Measurements from ENCODE around the gene KY. TPM values are rescaled to one million over a fixed set of nuclear protein-coding genes. Genes with fewer than 3 reads are reported as not detected.

Gene KY
- total RNA-seq, 1 experiment from 2014 or later: not detected

DNA sequence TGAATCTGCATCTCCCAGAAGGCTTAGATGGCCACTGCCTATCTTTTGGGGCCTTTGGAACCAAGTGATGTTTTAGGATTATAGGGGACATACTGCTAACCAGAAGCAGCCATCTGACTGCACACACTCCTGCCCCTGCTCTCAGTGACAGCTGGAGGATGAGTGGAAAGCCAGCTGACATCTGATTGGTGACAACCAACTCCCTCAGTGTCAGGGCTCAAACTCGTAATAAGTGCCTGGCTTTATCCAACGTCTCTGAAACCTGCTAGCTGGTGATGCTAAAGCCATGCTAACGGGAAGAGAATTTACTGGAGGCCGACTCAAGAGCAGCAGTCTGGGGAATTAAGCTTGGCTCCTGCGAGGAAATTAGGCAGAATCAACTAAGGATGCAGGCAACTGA lies 35.1 kb downstream of the KY start:
- no peak for DNase-seq (ENCODE audit: low spot score)
- Histone ChIP-seq H3K27ac (ENCODE audit: low read depth, low read length, poor library complexity, severe bottlenecking) (no peak overlapping the region), H3K36me3 (ENCODE audit: insufficient read depth, low read length, poor library complexity, severe bottlenecking) (no peaks in the 10 kb centered on the region), H3K27me3 (replicated peaks; ENCODE audit: insufficient read depth, low read depth, low read length, poor library complexity) (no peaks in the 10 kb centered on the region), H3K4me3 (ENCODE audit: low read depth, low read length, poor library complexity, severe bottlenecking) (no peak overlapping the region), H3K4me1 (ENCODE audit: insufficient read depth, low read length, poor library complexity, severe bottlenecking) (no peaks in the 10 kb centered on the region), H3K9me3 (ENCODE audit: low read depth, low read length, poor library complexity, severe bottlenecking) (no peaks in the 10 kb centered on the region)
- ChIA-PET CTCF (no interaction called here), POLR2A (ENCODE audit: low non-redundant PET) (no interaction called here)
- intact Hi-C loops (cut with micrococcal nuclease; ENCODE audit: unreplicated experiment): no loop called here
- no peak for TF ChIP-seq CTCF (conservative IDR thresholded peaks at IDR 0.05; ENCODE audit: low read depth, low read length)
- no peak for TF ChIP-seq EZH2 (IDR thresholded peaks at IDR 0.05; ENCODE audit: borderline replicate concordance, low read depth, low read length, poor library complexity, severe bottlenecking)
- no TSS peak for BruUV-seq (replicated peaks)

DNA sequence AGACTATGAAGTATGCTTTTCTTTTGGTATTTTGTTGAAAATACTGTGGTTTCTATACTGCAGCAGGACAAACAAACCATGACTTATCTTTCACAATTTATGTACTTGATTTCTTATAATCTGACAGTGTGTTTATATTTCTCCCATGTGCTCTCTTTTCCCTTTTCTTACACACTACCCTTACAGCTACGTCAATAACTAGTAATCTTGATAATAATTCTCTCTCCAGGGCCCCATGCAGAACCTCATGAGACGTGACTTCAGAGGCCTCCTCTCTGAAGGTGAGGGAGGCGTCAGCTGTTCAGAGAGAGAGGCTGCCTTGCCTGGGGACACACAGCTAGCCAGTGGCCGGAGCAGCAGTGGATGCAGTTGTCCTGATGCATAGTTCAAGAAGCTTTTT lies 35.9 kb downstream of the KY start:
- POLR2A ChIA-PET (ENCODE audit: low non-redundant PET): no interaction called here
- CTCF ChIA-PET: interaction anchor here (0.6 kb wide), 1 partner anchor 699 kb away, joined by 5 read pairs; no protein-coding TSS in a partner anchor
- BruUV-seq (replicated peaks): no TSS peak
- H3K4me1 ChIP-seq (ENCODE audit: insufficient read depth, low read length, poor library complexity, severe bottlenecking): no peaks in the 10 kb centered on the region
- H3K27me3 ChIP-seq (replicated peaks; ENCODE audit: insufficient read depth, low read depth, low read length, poor library complexity): no peaks in the 10 kb centered on the region
- TF ChIP-seq CTCF (conservative IDR thresholded peaks at IDR 0.05; ENCODE audit: low read depth, low read length): no peak
- TF ChIP-seq EZH2 (IDR thresholded peaks at IDR 0.05; ENCODE audit: borderline replicate concordance, low read depth, low read length, poor library complexity, severe bottlenecking): no peak
- H3K36me3 ChIP-seq (ENCODE audit: insufficient read depth, low read length, poor library complexity, severe bottlenecking): no peaks in the 10 kb centered on the region
- no peak for DNase-seq (ENCODE audit: low spot score)
- H3K9me3 ChIP-seq (ENCODE audit: low read depth, low read length, poor library complexity, severe bottlenecking): no peaks in the 10 kb centered on the region
- H3K27ac ChIP-seq (ENCODE audit: low read depth, low read length, poor library complexity, severe bottlenecking): no peak overlapping the region
- H3K4me3 ChIP-seq (ENCODE audit: low read depth, low read length, poor library complexity, severe bottlenecking): no peak overlapping the region
- intact Hi-C loops (cut with micrococcal nuclease; ENCODE audit: unreplicated experiment): no loop called here

- no peak overlapping the region for H3K4me3 ChIP-seq (ENCODE audit: low read depth, low read length, poor library complexity, severe bottlenecking)
- TF ChIP-seq CTCF (conservative IDR thresholded peaks at IDR 0.05; ENCODE audit: low read depth, low read length): no peak
- TF ChIP-seq EZH2 (IDR thresholded peaks at IDR 0.05; ENCODE audit: borderline replicate concordance, low read depth, low read length, poor library complexity, severe bottlenecking): no peak
- intact Hi-C loops (cut with micrococcal nuclease; ENCODE audit: unreplicated experiment): no loop called here
- no peak for DNase-seq (ENCODE audit: low spot score)
- H3K27ac ChIP-seq (ENCODE audit: low read depth, low read length, poor library complexity, severe bottlenecking): no peak overlapping the region
- no peaks in the 10 kb centered on the region for H3K27me3 ChIP-seq (replicated peaks; ENCODE audit: insufficient read depth, low read depth, low read length, poor library complexity)
- POLR2A ChIA-PET (ENCODE audit: low non-redundant PET): no interaction called here
- H3K9me3 ChIP-seq (ENCODE audit: low read depth, low read length, poor library complexity, severe bottlenecking): no peaks in the 10 kb centered on the region
- no peaks in the 10 kb centered on the region for H3K36me3 ChIP-seq (ENCODE audit: insufficient read depth, low read length, poor library complexity, severe bottlenecking)
- no TSS peak for BruUV-seq (replicated peaks)
- CTCF ChIA-PET: no interaction called here
- no peaks in the 10 kb centered on the region for H3K4me1 ChIP-seq (ENCODE audit: insufficient read depth, low read length, poor library complexity, severe bottlenecking)
These were observed 37.8 kb downstream of the KY start for GRCh38 chr3:134613006-134613520.
